Gastrocnemius medialis (tissue), 4 donors: Measurements from ENCODE around the gene FBLIM1. TPM values are rescaled to one million over a fixed set of nuclear protein-coding genes. Genes with fewer than 3 reads are reported as not detected.

ENCODE experiments used
- ATAC-seq, 2 donors: fragments of 150-250 bp; one replicate each; pipeline ENCODE4 v1.9.1; 2016
- DNase-seq, 2 donors: peaks; one replicate each; pipeline ENCODE4 v3.0.0-alpha.2; 2019
- H3K27ac ChIP-seq, 4 donors: fragments of 200-600 bp; sonication (generic); 1 replicate in 1 of 4; 2 replicates in 3 of 4; pipeline ENCODE4 v1.5.1; 2016 to 2018; ENCODE audit warnings: mild to moderate bottlenecking in 2 of 4, moderate library complexity in 1 of 4
- H3K27me3 ChIP-seq, 3 donors: fragments of 200-600 bp; sonication (generic) in 2 of 3; 1 replicate in 1 of 3; 2 replicates in 2 of 3; pipeline versions ENCODE4 v1.5.1 to v1.6.0; 2016 to 2019; ENCODE audit warnings: mild to moderate bottlenecking in 1 of 3, moderate library complexity in 1 of 3
- H3K36me3 ChIP-seq, 2 donors: fragments of 200-600 bp; sonication (generic) in 1 of 2; one replicate each; pipeline ENCODE4 v1.5.1; 2017 to 2018
- H3K4me1 ChIP-seq, 2 donors: fragments of 200-600 bp; sonication (generic) in 1 of 2; one replicate each; pipeline ENCODE4 v1.5.1; 2016 to 2017; ENCODE audit warnings: mild to moderate bottlenecking in 2 of 2
- H3K4me3 ChIP-seq, 4 donors: fragments of 200-600 bp; sonication (generic) in 3 of 4; 1 replicate in 1 of 4; 2 replicates in 3 of 4; pipeline ENCODE4 v1.5.1; 2016 to 2019; ENCODE audit warnings: mild to moderate bottlenecking in 2 of 4
- H3K9me3 ChIP-seq, 3 donors: fragments of 200-600 bp; sonication (generic) in 2 of 3; 1 replicate in 1 of 3; 2 replicates in 2 of 3; pipeline ENCODE4 v1.5.1; 2016 to 2019
- CTCF ChIP-seq, 5 experiments: fragments of 450-650 bp in 3 of 5; fragments of 200-600 bp in 2 of 5; sonication (generic) in 2 of 5; IDR thresholded peaks in 4 of 5; conservative IDR thresholded peaks in 1 of 5; 1 replicate in 4 of 5; 2 replicates in 1 of 5; pipeline ENCODE4 v1.5.1; 2016 to 2019; ENCODE audit warnings: antibody characterized with exemption in 5 of 5, mild to moderate bottlenecking in 3 of 5, moderate library complexity in 3 of 5
- POLR2A ChIP-seq, 2 donors: fragments of 450-650 bp; IDR thresholded peaks; one replicate each; pipeline ENCODE4 v1.6.1; 2017; ENCODE audit warnings: antibody characterized with exemption in 2 of 2, mild to moderate bottlenecking in 2 of 2, moderate library complexity in 2 of 2
- in situ Hi-C, 4 donors: fragments of 200-750 bp; cut with MboI; loops; one replicate each; pipeline versions ENCODE4 v1.15.0 to v1.8.0; 2017; ENCODE audit warnings: low sequenced_read_pairs in 4 of 4
- intact Hi-C: fragments of 100-400 bp; cut with DNase I; formaldehyde crosslinking; loops from one replicate; pipeline ENCODE4 v1.15.1; 2023; ENCODE audit warnings: low total_unique reads
- total RNA-seq, 4 donors: library from RNA; depleted of rRNA; stranded (reverse); fragments of >200 nt; gene quantifications; one replicate each; pipeline versions ENCODE4 v1.1.0 to v1.2.3, GENCODE V29; 2016

The FBLIM1 gene
- total RNA-seq, 4 donors from 2014 or later, result 1.4 to 3.9 (median 3.8) TPM

GRCh38 chr1:15717418-15718125 lies 41.0 kb upstream of the FBLIM1 start:
- no peaks in the 10 kb centered on the region for H3K9me3 ChIP-seq
- in situ Hi-C loops, result no loop called here
- TF ChIP-seq POLR2A (IDR thresholded peaks at IDR 0.05), result no peak
- TF ChIP-seq CTCF (IDR thresholded peaks at IDR 0.05 in 4 of 5, conservative IDR thresholded peaks at IDR 0.05 in 1 of 5), result no peak
- ATAC-seq (peak; percentile 15 to 33), DNase-seq (peak in 1 of 2 donors; percentile 54)
- intact Hi-C loops, result loop anchor here (1.0 to 10.0 kb wide), 2 partner anchors 19 to 297 kb away; partner anchors contain the start of genes HSPB7 and SLC25A34
- peak overlapping the region; percentile 93 to 96 (median 96) for H3K27ac ChIP-seq
- H3K4me3 ChIP-seq, result no peak overlapping the region
- no peaks in the 10 kb centered on the region for H3K27me3 ChIP-seq
- H3K4me1 ChIP-seq, result peaks cover 80 to 82% of the 10 kb centered on the region in 2 donors
- peaks cover 0 to 39% of the 10 kb centered on the region in 2 donors for H3K36me3 ChIP-seq

DNA sequence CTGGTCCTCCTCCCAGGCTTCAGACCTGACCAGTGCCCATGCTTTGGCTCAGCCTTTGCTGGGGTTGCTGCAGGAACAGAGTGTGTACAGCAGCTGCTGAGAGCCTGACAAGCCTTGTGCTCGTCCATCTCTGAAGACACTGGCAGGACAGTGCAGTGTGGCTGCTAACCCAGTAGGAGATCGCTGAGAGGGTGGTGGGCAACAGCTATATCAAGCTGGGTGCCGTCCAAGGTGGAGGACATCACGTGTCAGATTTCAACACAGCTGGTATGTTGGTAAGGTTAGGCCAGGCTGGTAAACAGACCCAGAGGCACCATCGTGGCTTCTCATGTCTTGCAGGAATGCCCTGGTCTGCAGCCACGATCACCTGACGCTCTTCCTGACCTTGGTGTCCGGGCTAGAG lies 40.4 kb upstream of the FBLIM1 start:
- Histone ChIP-seq H3K9me3 (no peaks in the 10 kb centered on the region), H3K27me3 (no peaks in the 10 kb centered on the region), H3K4me1 (peaks cover 80 to 82% of the 10 kb centered on the region in 2 donors), H3K36me3 (peaks cover 0 to 39% of the 10 kb centered on the region in 2 donors), H3K27ac (peak overlapping the region; percentile 93 to 96 (median 96)), H3K4me3 (no peak overlapping the region)
- TF ChIP-seq CTCF (IDR thresholded peaks at IDR 0.05 in 4 of 5, conservative IDR thresholded peaks at IDR 0.05 in 1 of 5), result peak in 3 of 5 experiments; percentile 11 to 33 (median 30)
- peak in 1 of 2 donors; percentile 53 for TF ChIP-seq POLR2A (IDR thresholded peaks at IDR 0.05)
- DNase-seq, result peak; percentile 81 to 93
- ATAC-seq, result peak; percentile 66 to 77
- intact Hi-C loops (loop anchor here (1.0 to 10.0 kb wide), 2 partner anchors 18 to 297 kb away; partner anchors contain the start of genes HSPB7 and SLC25A34), in situ Hi-C loops (no loop called here)

GRCh38 chr1:15719381-15720120 lies 39.0 kb upstream of the FBLIM1 start:
- H3K27ac ChIP-seq, result peak overlapping the region; percentile 93 to 96 (median 96)
- TF ChIP-seq CTCF (IDR thresholded peaks at IDR 0.05 in 4 of 5, conservative IDR thresholded peaks at IDR 0.05 in 1 of 5), result no peak
- no peak for TF ChIP-seq POLR2A (IDR thresholded peaks at IDR 0.05)
- no peak for ATAC-seq
- peaks cover 66 to 69% of the 10 kb centered on the region in 2 donors for H3K4me1 ChIP-seq
- DNase-seq, result peak in 1 of 2 donors; percentile 53
- H3K9me3 ChIP-seq, result no peaks in the 10 kb centered on the region
- H3K27me3 ChIP-seq, result no peaks in the 10 kb centered on the region
- in situ Hi-C loops (no loop called here), intact Hi-C loops (loop anchor here (10.0 kb wide), 1 partner anchor 295 kb away; the partner anchor contains the start of gene HSPB7)
- no peak overlapping the region for H3K4me3 ChIP-seq
- peaks cover 0 to 39% of the 10 kb centered on the region in 2 donors for H3K36me3 ChIP-seq

DNA sequence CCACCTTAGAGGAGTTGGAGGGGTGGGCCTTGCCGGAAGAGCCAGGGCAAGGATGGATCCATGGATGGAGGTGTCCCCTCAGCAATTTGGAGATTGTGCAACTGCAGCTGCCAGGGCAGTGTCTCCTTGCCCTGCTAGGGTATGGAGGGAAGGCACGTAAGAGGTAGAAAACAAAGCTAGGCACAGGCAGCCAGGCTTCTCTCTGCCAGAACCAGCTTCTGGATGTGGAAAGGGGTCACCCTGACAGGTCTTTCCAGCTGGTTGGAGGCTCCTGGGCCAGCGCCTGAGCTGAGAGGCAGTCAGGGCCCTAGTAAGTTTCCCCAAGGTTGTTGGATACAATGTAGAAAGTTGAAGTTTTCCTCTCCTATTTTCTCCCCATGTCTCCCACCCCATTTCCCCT lies 37.7 kb upstream of the FBLIM1 start:
- Histone ChIP-seq H3K27me3 (no peaks in the 10 kb centered on the region), H3K27ac (peak overlapping the region; percentile 93 to 96 (median 96)), H3K4me1 (peaks cover 56 to 57% of the 10 kb centered on the region in 2 donors), H3K36me3 (peaks cover 0 to 52% of the 10 kb centered on the region in 2 donors), H3K4me3 (no peak overlapping the region), H3K9me3 (no peaks in the 10 kb centered on the region)
- no peak for ATAC-seq
- in situ Hi-C loops, result no loop called here
- peak in 1 of 2 donors; percentile 46 for DNase-seq
- intact Hi-C loops, result no loop called here
- TF ChIP-seq POLR2A (IDR thresholded peaks at IDR 0.05), result no peak
- no peak for TF ChIP-seq CTCF (IDR thresholded peaks at IDR 0.05 in 4 of 5, conservative IDR thresholded peaks at IDR 0.05 in 1 of 5)
